CD4-positive, alpha-beta T cell treated with Interferon alpha-2 for 1 hour (primary cell): ENCODE results near the gene CACNA1G.

ENCODE experiments used
- DNase-seq, 2 donors: peaks; one replicate each; pipeline ENCODE4 v3.0.0-alpha.2; 2020 to 2022

Gene CACNA1G

GRCh38 chr17:50635732-50635981 is 75.1 kb downstream of the CACNA1G start:
- no peak for DNase-seq

- no peak for DNase-seq
Observed at GRCh38 chr17:50635982-50636803, 75.7 kb downstream of the CACNA1G start.

GRCh38 chr17:50636804-50637195 is 76.3 kb downstream of the CACNA1G start:
- DNase-seq = no peak

GRCh38 chr17:50637829-50638605 is 77.5 kb downstream of the CACNA1G start:
- DNase-seq = no peak

GRCh38 chr17:50638606-50638965 is 78.1 kb downstream of the CACNA1G start:
- no peak for DNase-seq

- DNase-seq = no peak
Observed at GRCh38 chr17:50638966-50639713, 78.6 kb downstream of the CACNA1G start.

- DNase-seq = peak in 1 of 2 donors; percentile 19
Observed at GRCh38 chr17:50640686-50641351, 80.3 kb downstream of the CACNA1G start.

GRCh38 chr17:50641357-50641756 is 80.8 kb downstream of the CACNA1G start:
- no peak for DNase-seq

GRCh38 chr17:50642071-50642721 is 81.7 kb downstream of the CACNA1G start:
- no peak for DNase-seq

- no peak for DNase-seq
Observed at GRCh38 chr17:50642722-50643656, 82.5 kb downstream of the CACNA1G start.

- no peak for DNase-seq
Observed at GRCh38 chr17:50645748-50646682, 85.5 kb downstream of the CACNA1G start.

- no peak for DNase-seq
Observed at GRCh38 chr17:50647187-50647586, 86.7 kb downstream of the CACNA1G start.

- DNase-seq = no peak
Observed at GRCh38 chr17:50649042-50649908, 88.8 kb downstream of the CACNA1G start.

- DNase-seq = no peak
Observed at GRCh38 chr17:50651661-50652060, 91.1 kb downstream of the CACNA1G start.

- DNase-seq = no peak
Observed at GRCh38 chr17:50653738-50654137, 93.2 kb downstream of the CACNA1G start.

- DNase-seq = no peak
Observed at GRCh38 chr17:50656509-50656908, 96.0 kb downstream of the CACNA1G start.

GRCh38 chr17:50657054-50657453 is 96.5 kb downstream of the CACNA1G start:
- no peak for DNase-seq

GRCh38 chr17:50657627-50658026 is 97.1 kb downstream of the CACNA1G start:
- DNase-seq = no peak

- no peak for DNase-seq
Observed at GRCh38 chr17:50658616-50659015, 98.1 kb downstream of the CACNA1G start.
